Measurements from ENCODE around the gene FIGNL1.

- TF ChIP-seq EZH2 (IDR thresholded peaks at IDR 0.05; ENCODE audit: borderline replicate concordance, low read length), result no peak
- TF ChIP-seq, protein P1, sequence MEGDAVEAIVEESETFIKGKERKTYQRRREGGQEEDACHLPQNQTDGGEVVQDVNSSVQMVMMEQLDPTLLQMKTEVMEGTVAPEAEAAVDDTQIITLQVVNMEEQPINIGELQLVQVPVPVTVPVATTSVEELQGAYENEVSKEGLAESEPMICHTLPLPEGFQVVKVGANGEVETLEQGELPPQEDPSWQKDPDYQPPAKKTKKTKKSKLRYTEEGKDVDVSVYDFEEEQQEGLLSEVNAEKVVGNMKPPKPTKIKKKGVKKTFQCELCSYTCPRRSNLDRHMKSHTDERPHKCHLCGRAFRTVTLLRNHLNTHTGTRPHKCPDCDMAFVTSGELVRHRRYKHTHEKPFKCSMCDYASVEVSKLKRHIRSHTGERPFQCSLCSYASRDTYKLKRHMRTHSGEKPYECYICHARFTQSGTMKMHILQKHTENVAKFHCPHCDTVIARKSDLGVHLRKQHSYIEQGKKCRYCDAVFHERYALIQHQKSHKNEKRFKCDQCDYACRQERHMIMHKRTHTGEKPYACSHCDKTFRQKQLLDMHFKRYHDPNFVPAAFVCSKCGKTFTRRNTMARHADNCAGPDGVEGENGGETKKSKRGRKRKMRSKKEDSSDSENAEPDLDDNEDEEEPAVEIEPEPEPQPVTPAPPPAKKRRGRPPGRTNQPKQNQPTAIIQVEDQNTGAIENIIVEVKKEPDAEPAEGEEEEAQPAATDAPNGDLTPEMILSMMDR (conservative IDR thresholded peaks at IDR 0.05 in 1 of 2, IDR thresholded peaks at IDR 0.05 in 1 of 2; ENCODE audit: extremely low read depth in 1 of 2, insufficient read depth in 1 of 2, low read depth in 1 of 2, low read length in 2 of 2), result no peak
These were observed 18.8 kb downstream of the FIGNL1 start for GRCh38 chr7:50431316-50431715.
